HCT116 (cell line): ENCODE measurements around the gene CD8A. TPM values are rescaled to one million over a fixed set of nuclear protein-coding genes. Genes with fewer than 3 reads are reported as not detected.

Experiments
- ATAC-seq: fragments of 200-7000 bp; cut with Tn5 transposase; 2 replicates; pipeline ENCODE4 v1.9.1; 2020; ENCODE audit warnings: mild to moderate bottlenecking, moderate library complexity
- BruUV-seq: library from RNA; stranded (reverse); fragments of 400-500 nt; replicated peaks from 2 replicates; lab custom pipeline; 2021; lab: Mats Ljungman, UMichigan
- CTCF ChIA-PET: fragments of 300-600 bp; sonication (Branson Sonifier 250); formaldehyde crosslinking; loops from one replicate; lab custom pipeline; 2021; ENCODE audit warnings: antibody characterized with exemption; lab: Charles Lee
- POLR2A ChIA-PET: fragments of 300-600, 350-600 bp; sonication (Branson Sonifier 250); formaldehyde crosslinking; loops from one replicate; lab custom pipeline; 2021; ENCODE audit warnings: antibody characterized with exemption; lab: Charles Lee
- RAD21 ChIA-PET, 2 experiments: fragments of 300-600 bp; sonication (Branson Sonifier 250); formaldehyde crosslinking; loops; one replicate each; lab custom pipeline; 2023; ENCODE audit warnings: low total read pairs in 2 of 2; ENCODE audit not compliant: uncharacterized antibody in 2 of 2, unreplicated experiment in 2 of 2, low non-redundant PET in 1 of 2; lab: Charles Lee
- DNase-seq: peaks from one replicate; pipeline ENCODE4 v3.0.0-alpha.2; 2010; ENCODE audit warnings: low read depth, low spot score
- H2AFZ ChIP-seq: fragments of 200-600 bp; shearing (Covaris generic), sonication (generic); 2 replicates; pipeline ENCODE4 v1.6.1; 2017; ENCODE audit warnings: low read depth, mixed run types, mixed read lengths, antibody characterized with exemption, low read length; ENCODE audit not compliant: poor library complexity, severe bottlenecking
- H3K27ac ChIP-seq: 2 replicates; pipeline ENCODE4 v1.5.1; 2012; ENCODE audit warnings: low read depth, low read length
- H3K27me3 ChIP-seq: fragments of 200-600 bp; sonication (generic); 2 replicates; pipeline ENCODE4 v1.6.1; 2016; ENCODE audit warnings: mixed run types, low read length, mixed read lengths; ENCODE audit not compliant: insufficient read depth
- H3K36me3 ChIP-seq, 2 experiments: fragments of 200-500 bp in 1 of 2; fragments of 200-600 bp in 1 of 2; sonication (Bioruptor generic) in 1 of 2; sonication (generic) in 1 of 2; 2 replicates each; pipeline versions ENCODE4 v1.5.1 to v1.6.1; 2014 to 2016; ENCODE audit warnings: low read length in 2 of 2, inconsistent platforms in 1 of 2, mixed read lengths in 1 of 2, mixed run types in 1 of 2; ENCODE audit not compliant: insufficient read depth in 2 of 2, control insufficient read depth in 1 of 2
- H3K4me1 ChIP-seq, 2 experiments: fragments of 200-600 bp in 1 of 2; sonication (generic) in 1 of 2; 2 replicates each; pipeline versions ENCODE4 v1.5.1 to v1.6.1; 2012 to 2017; ENCODE audit warnings: low read length in 2 of 2, inconsistent platforms in 1 of 2, mild to moderate bottlenecking in 1 of 2, mixed read lengths in 1 of 2, mixed run types in 1 of 2, moderate library complexity in 1 of 2; ENCODE audit not compliant: insufficient read depth in 2 of 2, control insufficient read depth in 1 of 2
- H3K4me2 ChIP-seq: fragments of 200-600 bp; sonication (generic); 2 replicates; pipeline ENCODE4 v1.6.1; 2017; ENCODE audit warnings: mixed run types, low read length, mixed read lengths
- H3K4me3 ChIP-seq, 2 experiments: fragments of 200-600 bp in 1 of 2; sonication (generic) in 1 of 2; replicated peaks in 1 of 2; 2 replicates each; pipeline ENCODE4 v1.5.1; 2011 to 2016; ENCODE audit warnings: low read length in 2 of 2, control low read depth in 1 of 2, low read depth in 1 of 2, mild to moderate bottlenecking in 1 of 2, mixed read lengths in 1 of 2, mixed run types in 1 of 2
- H3K79me2 ChIP-seq: fragments of 200-600 bp; sonication (generic); 2 replicates; pipeline ENCODE4 v1.6.1; 2017; ENCODE audit warnings: mild to moderate bottlenecking, mixed run types, low read length, moderate library complexity, mixed read lengths; ENCODE audit not compliant: insufficient read depth
- H3K9ac ChIP-seq: fragments of 200-600 bp; sonication (generic); 2 replicates; pipeline ENCODE4 v1.6.1; 2016; ENCODE audit warnings: low read length, mixed read lengths
- H3K9me2 ChIP-seq: fragments of 200-600 bp; sonication (generic), shearing (Covaris generic); 2 replicates; pipeline ENCODE4 v1.6.1; 2017; ENCODE audit warnings: mixed run types, mild to moderate bottlenecking, moderate library complexity; ENCODE audit not compliant: insufficient read depth
- H3K9me3 ChIP-seq, 2 experiments: fragments of 200-500 bp in 1 of 2; fragments of 200-600 bp in 1 of 2; sonication (Bioruptor generic) in 1 of 2; sonication (generic) in 1 of 2; 2 replicates each; pipeline ENCODE4 v1.6.1; 2014 to 2017; ENCODE audit warnings: low read length in 2 of 2, mixed read lengths in 2 of 2, inconsistent platforms in 1 of 2, low read depth in 1 of 2, mild to moderate bottlenecking in 1 of 2, mixed run types in 1 of 2, moderate library complexity in 1 of 2; ENCODE audit not compliant: control insufficient read depth in 1 of 2, insufficient read depth in 1 of 2
- H4K20me1 ChIP-seq: fragments of 200-600 bp; sonication (generic), shearing (Covaris generic); 2 replicates; pipeline ENCODE4 v1.6.1; 2017; ENCODE audit warnings: mixed run types, mild to moderate bottlenecking, moderate library complexity; ENCODE audit not compliant: insufficient read depth
- CBX3 ChIP-seq: IDR thresholded peaks from 2 replicates; pipeline ENCODE4 v1.6.1; 2012; ENCODE audit warnings: low read depth
- EZH2 ChIP-seq: fragments of 200-600 bp; sonication (generic); IDR thresholded peaks from 2 replicates; pipeline ENCODE4 v1.6.1; 2017; ENCODE audit warnings: antibody characterized with exemption, mixed run types
- RAD21 ChIP-seq: IDR thresholded peaks from 2 replicates; pipeline ENCODE4 v1.6.1; 2012; ENCODE audit warnings: low read depth, mild to moderate bottlenecking
- ZNF274 ChIP-seq: fragments of 200-500 bp; sonication (Bioruptor generic); IDR thresholded peaks from 2 replicates; pipeline ENCODE4 v1.6.1; 2014; ENCODE audit warnings: mild to moderate bottlenecking, low read depth, low read length, inconsistent platforms
- intact Hi-C: fragments of 100-400 bp; cut with micrococcal nuclease; formaldehyde crosslinking; loops from 2 replicates; pipeline ENCODE4 v1.10.0; 2022
- total RNA-seq: library from RNA; stranded (reverse); gene quantifications from one replicate; pipeline ENCODE4 v1.2.1, GENCODE V29; 2021; ENCODE audit not compliant: unreplicated experiment
- TF ChIP-seq, protein P1 (sequence below): IDR thresholded peaks from 2 replicates; pipeline ENCODE4 v1.6.1; 2012; ENCODE audit warnings: low read depth
- TF ChIP-seq, protein P2 (sequence below): IDR thresholded peaks from 2 replicates; pipeline ENCODE4 v1.6.1; 2011; ENCODE audit warnings: mild to moderate bottlenecking, low read length, moderate library complexity; ENCODE audit not compliant: insufficient replicate concordance; ENCODE audit errors: extremely low read depth

Gene CD8A
- total RNA-seq, 1 experiment from 2014 or later, result 0.76 TPM

DNA sequence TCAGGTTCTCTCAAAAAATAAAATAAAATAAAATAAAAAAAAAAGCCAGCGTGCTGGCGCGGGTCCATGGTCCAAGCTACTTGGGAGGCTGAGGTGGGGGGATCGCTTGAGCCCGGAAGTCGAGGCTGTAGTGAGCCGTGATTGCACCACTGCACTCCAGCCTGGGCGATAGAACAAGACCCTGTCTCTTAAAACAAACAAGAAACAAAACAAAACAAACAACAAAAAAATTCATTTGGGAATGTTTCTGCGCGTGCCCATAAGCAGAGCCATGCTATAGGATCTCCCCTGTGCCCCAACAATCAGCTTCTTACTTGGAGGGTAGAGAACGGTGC lies 16.4 kb upstream of the CD8A start:
- Histone ChIP-seq H3K9me3 (no peaks in the 10 kb centered on the region), H3K4me3 (peak overlapping the region; percentile 50 to 67), H3K9ac (peak overlapping the region; percentile 62), H3K79me2 (no peaks in the 10 kb centered on the region), H3K4me1 (peaks cover 5 to 20% of the 10 kb centered on the region in 2 experiments), H2AFZ (peak overlapping the region; percentile 98), H3K9me2 (no peaks in the 10 kb centered on the region), H3K27ac (peak overlapping the region; percentile 44; the same call in 1 of the 2 replicates), H3K27me3 (no peaks in the 10 kb centered on the region), H4K20me1 (no peaks in the 10 kb centered on the region), H3K4me2 (peak overlapping the region; percentile 97), H3K36me3 (no peaks in the 10 kb centered on the region)
- no peak for DNase-seq
- TF ChIP-seq EZH2 (no peak), RAD21 (no peak), ZNF274 (no peak), CBX3 (no peak)
- TF ChIP-seq, protein P1, sequence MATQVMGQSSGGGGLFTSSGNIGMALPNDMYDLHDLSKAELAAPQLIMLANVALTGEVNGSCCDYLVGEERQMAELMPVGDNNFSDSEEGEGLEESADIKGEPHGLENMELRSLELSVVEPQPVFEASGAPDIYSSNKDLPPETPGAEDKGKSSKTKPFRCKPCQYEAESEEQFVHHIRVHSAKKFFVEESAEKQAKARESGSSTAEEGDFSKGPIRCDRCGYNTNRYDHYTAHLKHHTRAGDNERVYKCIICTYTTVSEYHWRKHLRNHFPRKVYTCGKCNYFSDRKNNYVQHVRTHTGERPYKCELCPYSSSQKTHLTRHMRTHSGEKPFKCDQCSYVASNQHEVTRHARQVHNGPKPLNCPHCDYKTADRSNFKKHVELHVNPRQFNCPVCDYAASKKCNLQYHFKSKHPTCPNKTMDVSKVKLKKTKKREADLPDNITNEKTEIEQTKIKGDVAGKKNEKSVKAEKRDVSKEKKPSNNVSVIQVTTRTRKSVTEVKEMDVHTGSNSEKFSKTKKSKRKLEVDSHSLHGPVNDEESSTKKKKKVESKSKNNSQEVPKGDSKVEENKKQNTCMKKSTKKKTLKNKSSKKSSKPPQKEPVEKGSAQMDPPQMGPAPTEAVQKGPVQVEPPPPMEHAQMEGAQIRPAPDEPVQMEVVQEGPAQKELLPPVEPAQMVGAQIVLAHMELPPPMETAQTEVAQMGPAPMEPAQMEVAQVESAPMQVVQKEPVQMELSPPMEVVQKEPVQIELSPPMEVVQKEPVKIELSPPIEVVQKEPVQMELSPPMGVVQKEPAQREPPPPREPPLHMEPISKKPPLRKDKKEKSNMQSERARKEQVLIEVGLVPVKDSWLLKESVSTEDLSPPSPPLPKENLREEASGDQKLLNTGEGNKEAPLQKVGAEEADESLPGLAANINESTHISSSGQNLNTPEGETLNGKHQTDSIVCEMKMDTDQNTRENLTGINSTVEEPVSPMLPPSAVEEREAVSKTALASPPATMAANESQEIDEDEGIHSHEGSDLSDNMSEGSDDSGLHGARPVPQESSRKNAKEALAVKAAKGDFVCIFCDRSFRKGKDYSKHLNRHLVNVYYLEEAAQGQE, result no peak
- TF ChIP-seq, protein P2, sequence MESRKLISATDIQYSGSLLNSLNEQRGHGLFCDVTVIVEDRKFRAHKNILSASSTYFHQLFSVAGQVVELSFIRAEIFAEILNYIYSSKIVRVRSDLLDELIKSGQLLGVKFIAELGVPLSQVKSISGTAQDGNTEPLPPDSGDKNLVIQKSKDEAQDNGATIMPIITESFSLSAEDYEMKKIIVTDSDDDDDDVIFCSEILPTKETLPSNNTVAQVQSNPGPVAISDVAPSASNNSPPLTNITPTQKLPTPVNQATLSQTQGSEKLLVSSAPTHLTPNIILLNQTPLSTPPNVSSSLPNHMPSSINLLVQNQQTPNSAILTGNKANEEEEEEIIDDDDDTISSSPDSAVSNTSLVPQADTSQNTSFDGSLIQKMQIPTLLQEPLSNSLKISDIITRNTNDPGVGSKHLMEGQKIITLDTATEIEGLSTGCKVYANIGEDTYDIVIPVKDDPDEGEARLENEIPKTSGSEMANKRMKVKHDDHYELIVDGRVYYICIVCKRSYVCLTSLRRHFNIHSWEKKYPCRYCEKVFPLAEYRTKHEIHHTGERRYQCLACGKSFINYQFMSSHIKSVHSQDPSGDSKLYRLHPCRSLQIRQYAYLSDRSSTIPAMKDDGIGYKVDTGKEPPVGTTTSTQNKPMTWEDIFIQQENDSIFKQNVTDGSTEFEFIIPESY, result no peak
- intact Hi-C loops, result loop anchor here (10.0 kb wide), 1 partner anchor 408 kb away; no protein-coding TSS in a partner anchor
- POLR2A ChIA-PET, result no interaction called here
- RAD21 ChIA-PET, result interaction anchor here in 1 of 2 experiments (0.9 kb wide), 1 partner anchor 410 kb away, joined by 3 read pairs; no protein-coding TSS in a partner anchor
- BruUV-seq, result no TSS peak
- CTCF ChIA-PET, result interaction anchor here (0.7 kb wide), 1 partner anchor 53 kb away, joined by 3 read pairs; no protein-coding TSS in a partner anchor
- ATAC-seq, result no peak
